Activated CD8-positive, alpha-beta memory T cell treated with anti-CD3 and anti-CD28 coated beads for 36 hours (primary cell): ENCODE measurements around the gene HS3ST2. TPM values are rescaled to one million over a fixed set of nuclear protein-coding genes. Genes with fewer than 3 reads are reported as not detected.

ENCODE experiments used
- CTCF ChIA-PET: fragments of 350-600 bp; sonication (Branson Sonifier 250); formaldehyde crosslinking; loops from one replicate; lab custom pipeline; 2021; ENCODE audit warnings: antibody characterized with exemption; lab: Charles Lee
- POLR2A ChIA-PET: fragments of 350-600 bp; sonication (Branson Sonifier 250); formaldehyde crosslinking; loops from one replicate; lab custom pipeline; 2021; ENCODE audit warnings: antibody characterized with exemption; lab: Charles Lee
- total RNA-seq, 2 experiments: library from RNA; stranded (reverse); gene quantifications; one replicate each; pipeline ENCODE4 v1.2.3, GENCODE V29; 2021

The HS3ST2 gene
- total RNA-seq, 2 experiments from 2014 or later, result not detected

DNA sequence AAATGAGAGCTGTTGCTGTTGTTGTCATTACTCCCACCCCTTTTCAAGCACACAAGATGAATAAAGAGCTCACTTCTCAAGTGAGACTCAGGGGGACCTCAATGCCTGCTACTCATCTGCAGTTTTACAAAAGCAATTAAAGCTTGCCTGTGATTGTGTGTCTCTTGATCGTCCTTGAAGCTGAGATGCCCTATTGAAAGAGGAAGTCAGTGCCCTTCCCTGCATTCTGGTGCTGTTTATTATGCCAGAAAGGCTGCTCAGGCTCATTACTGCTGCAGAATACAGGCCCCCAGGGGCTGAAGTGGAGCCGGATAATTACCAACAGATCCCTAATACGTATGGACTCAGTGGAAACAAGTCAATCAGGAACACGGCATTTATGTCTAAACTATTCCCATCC is 147.2 kb downstream of the HS3ST2 start:
- ChIA-PET POLR2A (no interaction called here), CTCF (no interaction called here)

DNA sequence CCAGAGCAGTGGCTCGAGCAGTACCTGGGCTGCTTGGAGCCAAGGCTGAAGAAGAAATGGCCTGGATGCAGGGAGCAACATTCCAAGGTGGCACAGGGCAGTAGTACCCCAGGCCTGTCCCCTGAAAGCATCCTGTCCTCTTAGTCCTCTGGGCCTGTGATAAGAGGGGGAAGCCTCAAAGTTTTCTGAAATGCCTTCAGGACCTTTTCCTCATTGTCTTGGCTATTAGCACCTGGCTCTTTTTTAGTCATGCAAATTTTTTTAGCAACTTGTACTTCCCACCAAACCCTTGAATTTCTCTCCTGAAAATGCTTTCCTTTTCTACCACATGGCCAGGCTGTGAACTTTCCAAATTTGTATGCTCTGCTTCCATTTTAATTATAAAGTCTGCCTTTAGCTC is 148.9 kb downstream of the HS3ST2 start:
- POLR2A ChIA-PET, result no interaction called here

More for the DNA sequence above, 148.9 kb downstream of the HS3ST2 start:
- CTCF ChIA-PET, result no interaction called here
